ENCODE results near the gene TMEM245.

The TMEM245 gene

DNA sequence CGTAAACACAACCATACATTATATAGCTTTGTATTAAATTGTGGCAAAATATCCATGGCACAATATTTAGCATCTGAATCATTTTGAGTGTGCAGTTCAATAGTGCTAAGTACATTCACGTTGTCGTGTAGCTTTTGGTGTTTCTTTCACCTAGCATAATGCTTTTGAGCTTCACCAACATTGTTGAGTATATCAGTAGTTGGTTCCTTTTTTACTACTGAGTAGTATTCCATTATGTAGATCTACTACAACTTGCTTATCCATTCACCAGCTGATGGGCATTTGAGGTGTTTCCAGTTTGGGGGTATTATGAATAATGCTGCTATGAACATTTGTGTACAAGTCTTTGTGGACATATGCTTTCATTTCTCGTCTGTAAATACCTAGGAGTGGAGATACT is 79.2 kb downstream of the TMEM245 start:
- no peak overlapping the region for H2BK5ac ChIP-seq (ENCODE audit: low read length)
- no peak overlapping the region for H3K18ac ChIP-seq (ENCODE audit: low read length)
- H3K23ac ChIP-seq (ENCODE audit: low read length) = no peak overlapping the region
- H3K4me2 ChIP-seq (ENCODE audit: low read length) = no peak overlapping the region
- no peak overlapping the region for H2BK15ac ChIP-seq (replicated peaks; ENCODE audit: low read depth)
- DNase-seq = no peak
- no peak overlapping the region for H3K56ac ChIP-seq (ENCODE audit: low read length)
- H3K4me3 ChIP-seq (ENCODE audit: low read length) = no peak overlapping the region
- peaks cover 1% of the 10 kb centered on the region for H3K79me1 ChIP-seq (ENCODE audit: low read length)
- no peak overlapping the region for H3K27ac ChIP-seq (ENCODE audit: low read depth, low read length)
- H2BK120ac ChIP-seq (ENCODE audit: low read depth, low read length) = no peak overlapping the region
- no CpG with 5 or more reads among the region's 4 CpGs for WGBS (ENCODE audit: extremely low coverage, insufficient coverage, low lambda C conversion rate)
- no peaks in the 10 kb centered on the region for H3K4me1 ChIP-seq (ENCODE audit: control insufficient read depth, low read depth, low read length)
- no peaks in the 10 kb centered on the region for H3K27me3 ChIP-seq (ENCODE audit: insufficient read depth, low read length, poor library complexity)
- H3K79me2 ChIP-seq (ENCODE audit: control insufficient read depth, insufficient read depth, low read length) = no peaks in the 10 kb centered on the region
- H3K4ac ChIP-seq (ENCODE audit: low read depth, low read length) = no peak overlapping the region
- H4K5ac ChIP-seq (ENCODE audit: low read length) = no peak overlapping the region
- H4K8ac ChIP-seq (ENCODE audit: low read depth, low read length) = no peak overlapping the region
- H3K9ac ChIP-seq (ENCODE audit: low read length) = no peak overlapping the region
- peaks cover 4% of the 10 kb centered on the region for H3K36me3 ChIP-seq (ENCODE audit: control insufficient read depth, insufficient read depth, low read length)
- no peak overlapping the region for H2AK5ac ChIP-seq (ENCODE audit: low read length)

DNA sequence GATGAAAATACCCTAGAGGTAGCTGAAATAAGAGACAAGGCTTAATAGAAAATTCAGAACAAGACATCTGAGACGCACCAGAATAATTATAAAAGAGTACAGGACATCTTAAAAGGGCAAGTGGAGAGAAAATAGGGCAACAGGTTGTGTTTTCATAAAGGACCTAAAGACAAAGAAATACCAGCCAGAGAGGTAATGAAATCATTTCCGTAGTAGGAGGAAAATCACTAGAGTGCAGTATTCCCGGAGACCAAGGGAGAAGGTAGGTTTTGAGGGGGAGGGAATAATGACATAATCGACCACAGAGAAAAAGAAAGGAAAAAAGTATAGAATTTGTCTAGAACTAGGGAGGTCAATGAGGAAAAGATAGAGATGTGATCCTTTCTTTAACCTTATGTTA is 80.2 kb downstream of the TMEM245 start:
- H3K36me3 ChIP-seq (ENCODE audit: control insufficient read depth, insufficient read depth, low read length) = peaks cover 3% of the 10 kb centered on the region

DNA sequence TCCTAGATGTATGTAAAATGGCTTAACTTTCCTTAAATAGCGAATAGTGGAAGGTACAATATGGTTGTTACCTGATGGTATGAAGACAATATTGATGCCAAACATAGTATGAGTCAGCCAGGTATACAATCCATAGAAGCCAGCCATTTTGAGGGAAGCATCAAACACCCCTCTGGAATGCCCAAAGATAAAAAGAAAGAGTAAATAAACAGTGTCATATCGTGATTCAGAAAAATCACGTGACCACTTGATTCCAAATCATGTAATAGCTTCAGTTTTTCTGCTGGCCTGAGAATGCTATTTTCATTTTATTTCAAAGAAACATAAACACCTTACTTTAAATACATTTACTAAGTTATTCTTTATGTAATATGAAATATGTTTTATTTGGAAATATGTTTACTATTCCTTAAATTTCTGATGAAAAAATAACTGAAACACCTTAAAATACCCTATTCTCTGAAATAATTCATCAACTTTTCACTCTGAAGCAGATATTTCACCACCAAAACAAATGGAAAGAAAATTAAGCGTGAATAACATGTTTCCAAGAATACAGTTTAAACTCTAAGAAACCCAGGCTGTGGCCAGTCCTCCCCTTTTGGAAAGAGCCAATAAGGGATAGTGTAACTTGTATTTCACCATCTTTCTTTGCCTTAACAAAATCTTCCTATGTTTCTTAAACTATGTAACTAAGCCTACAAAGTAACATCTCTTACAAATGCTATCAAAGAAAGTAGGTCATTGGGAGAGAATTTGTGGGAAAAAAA is 81.6 kb downstream of the TMEM245 start:
- no peak overlapping the region for H4K8ac ChIP-seq (ENCODE audit: low read depth, low read length)
- H3K4me1 ChIP-seq (ENCODE audit: control insufficient read depth, low read depth, low read length) = no peaks in the 10 kb centered on the region
- no peak overlapping the region for H3K56ac ChIP-seq (ENCODE audit: low read length)
- no peak for DNase-seq
- no peak overlapping the region for H3K27ac ChIP-seq (ENCODE audit: low read depth, low read length)
- no peak overlapping the region for H3K4ac ChIP-seq (ENCODE audit: low read depth, low read length)
- no peak overlapping the region for H3K4me2 ChIP-seq (ENCODE audit: low read length)
- peaks cover 4% of the 10 kb centered on the region for H3K36me3 ChIP-seq (ENCODE audit: control insufficient read depth, insufficient read depth, low read length)
- H3K18ac ChIP-seq (ENCODE audit: low read length) = no peak overlapping the region
- H3K79me2 ChIP-seq (ENCODE audit: control insufficient read depth, insufficient read depth, low read length) = no peaks in the 10 kb centered on the region
- no CpG with 5 or more reads among the region's 4 CpGs for WGBS (ENCODE audit: extremely low coverage, insufficient coverage, low lambda C conversion rate)
- H3K27me3 ChIP-seq (ENCODE audit: insufficient read depth, low read length, poor library complexity) = no peaks in the 10 kb centered on the region
- no peak overlapping the region for H2AK5ac ChIP-seq (ENCODE audit: low read length)
- no peak overlapping the region for H2BK120ac ChIP-seq (ENCODE audit: low read depth, low read length)
- H4K5ac ChIP-seq (ENCODE audit: low read length) = no peak overlapping the region
- no peak overlapping the region for H2BK5ac ChIP-seq (ENCODE audit: low read length)
- H2BK15ac ChIP-seq (replicated peaks; ENCODE audit: low read depth) = no peak overlapping the region
- H3K4me3 ChIP-seq (ENCODE audit: low read length) = no peak overlapping the region
- no peak overlapping the region for H3K23ac ChIP-seq (ENCODE audit: low read length)
- H3K9ac ChIP-seq (ENCODE audit: low read length) = no peak overlapping the region
- peaks cover 1% of the 10 kb centered on the region for H3K79me1 ChIP-seq (ENCODE audit: low read length)

More for the DNA sequence above, 80.2 kb downstream of the TMEM245 start:
- no peak for DNase-seq
- H2BK5ac ChIP-seq (ENCODE audit: low read length) = no peak overlapping the region
- no peak overlapping the region for H2BK15ac ChIP-seq (replicated peaks; ENCODE audit: low read depth)
- WGBS (ENCODE audit: extremely low coverage, insufficient coverage, low lambda C conversion rate) = no CpG with 5 or more reads among the region's 4 CpGs
- no peak overlapping the region for H2AK5ac ChIP-seq (ENCODE audit: low read length)
- no peak overlapping the region for H3K27ac ChIP-seq (ENCODE audit: low read depth, low read length)
- no peak overlapping the region for H3K4me3 ChIP-seq (ENCODE audit: low read length)
- H3K79me2 ChIP-seq (ENCODE audit: control insufficient read depth, insufficient read depth, low read length) = no peaks in the 10 kb centered on the region
- no peak overlapping the region for H2BK120ac ChIP-seq (ENCODE audit: low read depth, low read length)
- no peak overlapping the region for H4K8ac ChIP-seq (ENCODE audit: low read depth, low read length)
- H3K27me3 ChIP-seq (ENCODE audit: insufficient read depth, low read length, poor library complexity) = no peaks in the 10 kb centered on the region
- no peak overlapping the region for H3K4ac ChIP-seq (ENCODE audit: low read depth, low read length)
- H3K9ac ChIP-seq (ENCODE audit: low read length) = no peak overlapping the region
- H3K18ac ChIP-seq (ENCODE audit: low read length) = no peak overlapping the region
- peaks cover 1% of the 10 kb centered on the region for H3K79me1 ChIP-seq (ENCODE audit: low read length)
- H3K23ac ChIP-seq (ENCODE audit: low read length) = no peak overlapping the region
- no peak overlapping the region for H3K4me2 ChIP-seq (ENCODE audit: low read length)
- H4K5ac ChIP-seq (ENCODE audit: low read length) = no peak overlapping the region
- no peak overlapping the region for H3K56ac ChIP-seq (ENCODE audit: low read length)
- no peaks in the 10 kb centered on the region for H3K4me1 ChIP-seq (ENCODE audit: control insufficient read depth, low read depth, low read length)

DNA sequence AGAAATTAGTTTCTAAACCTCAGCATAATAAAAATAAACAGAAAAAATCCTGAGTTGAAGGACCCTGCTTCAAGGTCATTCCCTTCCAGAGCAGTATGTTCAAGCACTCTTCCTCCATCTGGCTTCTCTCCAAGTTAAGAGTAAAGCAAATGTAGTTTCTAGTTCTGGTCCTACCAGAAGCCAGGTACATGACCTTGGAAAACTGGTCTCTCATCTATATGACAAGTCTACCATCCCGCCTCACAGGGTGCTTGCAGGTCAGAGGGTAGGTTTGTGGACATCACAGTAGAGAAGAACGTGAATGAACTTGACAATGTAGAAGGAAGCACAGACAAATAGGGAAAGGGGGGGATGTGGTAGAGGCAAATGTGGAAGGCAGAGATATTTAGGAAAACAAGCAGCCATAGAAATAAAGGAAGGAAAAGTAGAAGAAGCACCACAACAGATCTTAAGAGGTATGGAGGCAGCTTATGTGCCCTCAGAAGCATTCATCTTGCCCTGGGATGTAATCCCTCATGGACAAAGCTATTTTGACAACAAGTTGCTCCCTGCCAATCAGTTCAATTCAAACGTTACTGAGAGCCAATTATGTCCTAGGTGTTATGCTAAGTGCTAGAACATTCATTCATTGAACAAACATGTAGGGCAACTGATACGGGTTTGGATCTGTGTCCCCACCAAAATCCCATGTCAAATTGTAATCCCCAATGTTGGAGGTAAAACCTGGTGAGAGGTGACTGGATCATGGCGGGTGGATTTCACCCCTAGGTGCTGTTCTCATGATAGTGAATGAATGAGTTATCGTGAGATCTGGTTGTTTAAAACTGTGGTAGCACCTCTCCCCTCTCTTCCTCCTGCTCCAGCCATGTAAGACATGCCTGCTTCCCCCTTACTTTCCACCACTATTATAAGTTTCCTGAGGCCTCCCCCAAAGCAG is 82.7 kb downstream of the TMEM245 start:
- no peak for DNase-seq
- no CpG with 5 or more reads among the region's 6 CpGs for whole genome bisulfite sequencing (ENCODE audit: extremely low coverage, insufficient coverage, low lambda C conversion rate)
- H3K4me3 ChIP-seq (ENCODE audit: low read length) = no peak overlapping the region
- H3K56ac ChIP-seq (ENCODE audit: low read length) = no peak overlapping the region
- no peak overlapping the region for H2BK5ac ChIP-seq (ENCODE audit: low read length)
- no peak overlapping the region for H3K23ac ChIP-seq (ENCODE audit: low read length)
- no peaks in the 10 kb centered on the region for H3K79me2 ChIP-seq (ENCODE audit: control insufficient read depth, insufficient read depth, low read length)
- no peak overlapping the region for H2AK5ac ChIP-seq (ENCODE audit: low read length)
- no peaks in the 10 kb centered on the region for H3K27me3 ChIP-seq (ENCODE audit: insufficient read depth, low read length, poor library complexity)
- H3K79me1 ChIP-seq (ENCODE audit: low read length) = peaks cover 1% of the 10 kb centered on the region
- no peak overlapping the region for H3K4me2 ChIP-seq (ENCODE audit: low read length)
- H3K36me3 ChIP-seq (ENCODE audit: control insufficient read depth, insufficient read depth, low read length) = peaks cover 5% of the 10 kb centered on the region
- no peaks in the 10 kb centered on the region for H3K4me1 ChIP-seq (ENCODE audit: control insufficient read depth, low read depth, low read length)
- H2BK15ac ChIP-seq (replicated peaks; ENCODE audit: low read depth) = no peak overlapping the region
- H3K9ac ChIP-seq (ENCODE audit: low read length) = no peak overlapping the region
- H3K4ac ChIP-seq (ENCODE audit: low read depth, low read length) = no peak overlapping the region
- no peak overlapping the region for H4K5ac ChIP-seq (ENCODE audit: low read length)
- H4K8ac ChIP-seq (ENCODE audit: low read depth, low read length) = no peak overlapping the region
- no peak overlapping the region for H3K18ac ChIP-seq (ENCODE audit: low read length)
- H3K27ac ChIP-seq (ENCODE audit: low read depth, low read length) = no peak overlapping the region
- no peak overlapping the region for H2BK120ac ChIP-seq (ENCODE audit: low read depth, low read length)

DNA sequence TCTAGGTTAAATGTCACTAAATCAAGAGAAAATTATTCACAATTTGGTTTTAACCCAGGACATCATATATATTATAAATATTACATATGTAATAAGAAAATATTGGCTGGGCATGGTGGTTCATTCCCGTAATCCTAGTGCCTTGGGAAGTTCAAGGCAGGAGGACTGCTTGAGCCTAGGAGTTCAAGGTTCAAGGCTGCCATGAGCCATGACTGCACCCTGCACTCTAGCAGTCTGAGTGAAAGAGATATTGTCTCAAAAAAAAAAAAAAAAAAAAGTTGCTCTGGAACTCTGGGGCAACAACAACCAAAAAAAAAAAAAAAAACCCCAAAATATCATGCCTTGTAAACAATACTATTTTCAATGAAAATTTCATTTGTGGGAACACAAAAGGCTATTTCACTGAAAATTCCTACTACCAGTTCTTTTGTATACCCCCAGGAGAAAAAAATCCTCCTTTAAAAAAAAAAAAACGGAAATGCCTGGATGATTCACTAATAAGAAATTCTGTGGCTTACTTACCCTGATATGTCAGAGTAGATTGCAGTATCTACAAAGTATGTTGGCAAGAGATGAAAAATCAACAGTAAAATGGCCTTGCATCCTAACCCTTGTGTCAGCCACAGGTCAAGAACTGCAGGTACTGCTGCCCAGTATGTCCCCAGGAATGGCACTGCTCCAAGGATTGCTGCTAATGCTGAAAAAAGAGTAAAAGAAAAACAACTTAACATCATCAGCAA is 83.9 kb downstream of the TMEM245 start:
- H3K9ac ChIP-seq (ENCODE audit: low read length) = no peak overlapping the region
- H3K4me3 ChIP-seq (ENCODE audit: low read length) = no peak overlapping the region
- no peak overlapping the region for H2BK120ac ChIP-seq (ENCODE audit: low read depth, low read length)
- no peak for DNase-seq
- H4K5ac ChIP-seq (ENCODE audit: low read length) = no peak overlapping the region
- H3K27me3 ChIP-seq (ENCODE audit: insufficient read depth, low read length, poor library complexity) = no peaks in the 10 kb centered on the region
- no peak overlapping the region for H3K23ac ChIP-seq (ENCODE audit: low read length)
- no peak overlapping the region for H4K8ac ChIP-seq (ENCODE audit: low read depth, low read length)
- H3K79me2 ChIP-seq (ENCODE audit: control insufficient read depth, insufficient read depth, low read length) = no peaks in the 10 kb centered on the region
- no peak overlapping the region for H2AK5ac ChIP-seq (ENCODE audit: low read length)
- no peak overlapping the region for H3K56ac ChIP-seq (ENCODE audit: low read length)
- peaks cover 1% of the 10 kb centered on the region for H3K79me1 ChIP-seq (ENCODE audit: low read length)
- H3K4me1 ChIP-seq (ENCODE audit: control insufficient read depth, low read depth, low read length) = no peaks in the 10 kb centered on the region
- no peak overlapping the region for H3K4ac ChIP-seq (ENCODE audit: low read depth, low read length)
- no peak overlapping the region for H2BK5ac ChIP-seq (ENCODE audit: low read length)
- H2BK15ac ChIP-seq (replicated peaks; ENCODE audit: low read depth) = no peak overlapping the region
- no peak overlapping the region for H3K4me2 ChIP-seq (ENCODE audit: low read length)
- no peak overlapping the region for H3K18ac ChIP-seq (ENCODE audit: low read length)
- H3K36me3 ChIP-seq (ENCODE audit: control insufficient read depth, insufficient read depth, low read length) = peaks cover 5% of the 10 kb centered on the region
- H3K27ac ChIP-seq (ENCODE audit: low read depth, low read length) = no peak overlapping the region
- WGBS (ENCODE audit: extremely low coverage, insufficient coverage, low lambda C conversion rate) = no CpG with 5 or more reads among the region's 2 CpGs

Data from mesendoderm (in vitro differentiated cells).